ENCODE measurements around the gene TMEM11. TPM values are rescaled to one million over a fixed set of nuclear protein-coding genes. Genes with fewer than 3 reads are reported as not detected.
A peak's percentile ranks its signal among the peaks of the same experiment; 100 is the strongest.

Gene TMEM11
- total RNA-seq, 1 donor from 2014 or later: 24.2 TPM

DNA sequence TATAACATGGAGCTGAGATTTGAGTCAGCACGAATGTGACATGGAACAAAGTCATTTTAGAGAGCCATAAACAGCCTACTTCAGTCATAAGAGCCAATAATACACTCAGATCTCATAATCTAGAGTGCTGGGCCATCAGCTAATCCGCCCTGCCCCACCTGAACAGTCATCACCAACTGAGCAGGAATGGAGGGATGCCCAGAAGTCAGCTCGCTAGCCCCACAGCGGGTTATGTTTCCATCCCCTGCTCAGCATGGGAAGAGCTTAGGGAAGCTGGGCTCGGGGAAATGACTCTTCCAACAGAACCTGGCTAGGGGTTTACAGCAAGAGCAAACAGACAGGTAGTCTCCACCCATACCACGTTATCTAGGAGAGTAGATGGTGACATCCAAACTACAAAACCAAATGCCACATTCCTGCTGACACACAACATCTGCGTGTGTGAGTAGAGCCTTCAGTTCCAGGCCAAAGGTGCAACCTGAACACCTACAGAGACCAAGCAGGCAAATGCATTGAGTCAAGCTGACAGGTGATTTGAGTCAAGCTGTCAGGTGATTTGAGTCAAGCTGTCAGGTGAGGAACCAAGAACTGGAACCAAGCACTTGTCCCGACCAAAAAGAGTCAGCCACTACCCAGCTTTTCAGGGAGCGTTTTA is 2.0 kb downstream of the TMEM11 start:
- H3K27me3 ChIP-seq: no peaks in the 10 kb centered on the region
- no peaks in the 10 kb centered on the region for H3K9me3 ChIP-seq
- peaks cover 34% of the 10 kb centered on the region for H3K36me3 ChIP-seq
- ATAC-seq (no peak), DNase-seq (no peak)
- no peak overlapping the region for H3K27ac ChIP-seq
- H3K4me3 ChIP-seq: no peak overlapping the region
- intact Hi-C loops (cut with DNase I): no loop called here
- TF ChIP-seq, protein P1, sequence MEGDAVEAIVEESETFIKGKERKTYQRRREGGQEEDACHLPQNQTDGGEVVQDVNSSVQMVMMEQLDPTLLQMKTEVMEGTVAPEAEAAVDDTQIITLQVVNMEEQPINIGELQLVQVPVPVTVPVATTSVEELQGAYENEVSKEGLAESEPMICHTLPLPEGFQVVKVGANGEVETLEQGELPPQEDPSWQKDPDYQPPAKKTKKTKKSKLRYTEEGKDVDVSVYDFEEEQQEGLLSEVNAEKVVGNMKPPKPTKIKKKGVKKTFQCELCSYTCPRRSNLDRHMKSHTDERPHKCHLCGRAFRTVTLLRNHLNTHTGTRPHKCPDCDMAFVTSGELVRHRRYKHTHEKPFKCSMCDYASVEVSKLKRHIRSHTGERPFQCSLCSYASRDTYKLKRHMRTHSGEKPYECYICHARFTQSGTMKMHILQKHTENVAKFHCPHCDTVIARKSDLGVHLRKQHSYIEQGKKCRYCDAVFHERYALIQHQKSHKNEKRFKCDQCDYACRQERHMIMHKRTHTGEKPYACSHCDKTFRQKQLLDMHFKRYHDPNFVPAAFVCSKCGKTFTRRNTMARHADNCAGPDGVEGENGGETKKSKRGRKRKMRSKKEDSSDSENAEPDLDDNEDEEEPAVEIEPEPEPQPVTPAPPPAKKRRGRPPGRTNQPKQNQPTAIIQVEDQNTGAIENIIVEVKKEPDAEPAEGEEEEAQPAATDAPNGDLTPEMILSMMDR (IDR thresholded peaks at IDR 0.05): no peak
- peaks cover 48% of the 10 kb centered on the region for H3K4me1 ChIP-seq

DNA sequence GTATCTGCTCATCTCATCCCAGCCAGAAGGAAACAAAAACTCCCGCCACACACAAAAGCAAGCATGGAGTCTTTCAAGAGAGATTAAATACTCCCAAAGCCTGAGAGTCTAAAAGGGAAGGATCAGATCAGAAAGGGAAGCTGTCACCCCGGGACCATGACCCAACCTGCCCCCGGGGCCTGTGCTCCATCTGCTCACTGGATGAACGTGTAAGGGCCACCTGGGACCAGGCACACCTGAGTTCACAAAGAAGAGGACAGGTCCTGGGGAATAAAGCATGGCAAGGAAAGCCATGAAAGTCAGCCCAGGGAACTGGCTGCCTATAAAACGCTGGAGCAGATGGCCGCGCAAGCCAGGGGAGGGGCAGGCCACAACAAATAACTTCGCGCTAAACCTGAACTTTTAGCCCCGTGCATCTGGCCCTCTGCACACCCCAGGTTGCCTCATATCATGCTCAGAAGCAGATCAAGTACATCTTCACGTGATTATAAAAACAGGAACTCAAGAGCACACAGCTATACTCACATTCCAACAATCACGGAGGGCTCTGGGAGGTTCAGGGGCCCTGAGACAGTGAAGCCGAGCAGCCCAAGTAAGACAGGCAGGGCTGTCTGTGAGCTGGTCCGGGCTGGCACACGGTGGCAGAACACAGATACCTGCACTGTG is 3.4 kb downstream of the TMEM11 start:
- H3K9me3 ChIP-seq: no peaks in the 10 kb centered on the region
- no peaks in the 10 kb centered on the region for H3K27me3 ChIP-seq
- TF ChIP-seq, protein P1 (IDR thresholded peaks at IDR 0.05): no peak
- DNase-seq (no peak), ATAC-seq (no peak)
- peaks cover 38% of the 10 kb centered on the region for H3K36me3 ChIP-seq
- H3K4me3 ChIP-seq: no peak overlapping the region
- intact Hi-C loops (cut with DNase I): no loop called here
- no peak overlapping the region for H3K27ac ChIP-seq
- H3K4me1 ChIP-seq: peaks cover 44% of the 10 kb centered on the region

DNA sequence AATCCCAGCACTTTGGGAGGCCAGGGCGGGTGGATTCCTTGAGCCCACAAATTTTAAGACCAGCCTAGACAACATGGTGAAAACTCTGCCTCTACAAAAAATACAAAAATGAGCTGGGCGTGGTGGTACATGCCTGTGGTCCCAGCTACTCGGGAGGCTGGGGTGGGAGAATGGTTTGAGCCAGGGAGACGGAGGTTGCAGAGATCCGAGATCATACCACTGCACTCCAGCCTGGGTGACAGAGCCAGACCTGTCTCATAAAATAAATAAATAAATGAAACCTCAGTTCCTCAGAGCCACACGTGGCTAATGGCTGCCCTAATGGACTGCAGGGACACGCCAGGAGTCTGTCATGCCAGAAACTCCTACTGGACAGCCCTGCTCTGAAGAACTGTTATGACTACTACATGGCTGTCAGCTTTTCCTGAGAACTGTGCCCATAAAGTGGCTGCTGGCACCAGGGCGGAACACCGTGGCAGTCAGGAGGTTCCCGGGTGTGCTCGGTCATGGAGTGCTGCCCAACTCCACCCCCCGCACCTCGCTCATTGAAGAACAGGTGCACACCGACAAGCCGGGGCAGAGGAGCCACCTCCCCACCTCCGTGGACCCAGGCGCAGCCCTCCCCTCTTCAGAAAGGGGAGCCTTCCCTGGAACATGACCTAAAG is 4.3 kb downstream of the TMEM11 start:
- ATAC-seq (peak; percentile 38), DNase-seq (peak; percentile 90)
- Histone ChIP-seq H3K4me3 (no peak overlapping the region), H3K36me3 (peaks cover 38% of the 10 kb centered on the region), H3K27ac (no peak overlapping the region), H3K4me1 (peaks cover 36% of the 10 kb centered on the region), H3K9me3 (no peaks in the 10 kb centered on the region), H3K27me3 (no peaks in the 10 kb centered on the region)
- intact Hi-C loops (cut with DNase I): no loop called here
- TF ChIP-seq, protein P1 (IDR thresholded peaks at IDR 0.05): no peak

DNA sequence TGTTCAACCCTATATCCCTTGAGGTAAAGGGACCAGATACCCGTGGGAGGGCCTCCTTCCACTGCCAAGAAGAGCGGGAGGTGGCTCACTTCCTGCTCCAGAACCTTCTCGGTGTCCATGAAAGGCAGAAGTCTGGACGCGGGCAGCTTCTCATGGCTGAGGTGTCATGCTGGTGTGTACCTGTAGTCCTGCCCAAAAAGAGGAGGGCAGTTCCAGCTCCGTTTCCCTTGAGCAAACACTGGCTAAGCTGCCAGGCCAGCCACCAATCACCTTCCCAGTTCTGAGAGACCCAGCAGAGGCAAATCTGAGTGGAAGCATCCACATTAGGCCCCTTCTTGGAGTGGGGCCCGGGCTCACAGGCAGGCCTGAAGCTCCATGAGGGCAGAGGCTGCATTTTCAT is 5.6 kb downstream of the TMEM11 start:
- TF ChIP-seq, protein P1 (IDR thresholded peaks at IDR 0.05): no peak
- intact Hi-C loops (cut with DNase I): no loop called here
- no peak overlapping the region for H3K4me3 ChIP-seq
- no peak overlapping the region for H3K27ac ChIP-seq
- ATAC-seq (no peak), DNase-seq (no peak)
- peaks cover 38% of the 10 kb centered on the region for H3K36me3 ChIP-seq
- no peaks in the 10 kb centered on the region for H3K9me3 ChIP-seq
- H3K4me1 ChIP-seq: peaks cover 36% of the 10 kb centered on the region
- no peaks in the 10 kb centered on the region for H3K27me3 ChIP-seq

DNA sequence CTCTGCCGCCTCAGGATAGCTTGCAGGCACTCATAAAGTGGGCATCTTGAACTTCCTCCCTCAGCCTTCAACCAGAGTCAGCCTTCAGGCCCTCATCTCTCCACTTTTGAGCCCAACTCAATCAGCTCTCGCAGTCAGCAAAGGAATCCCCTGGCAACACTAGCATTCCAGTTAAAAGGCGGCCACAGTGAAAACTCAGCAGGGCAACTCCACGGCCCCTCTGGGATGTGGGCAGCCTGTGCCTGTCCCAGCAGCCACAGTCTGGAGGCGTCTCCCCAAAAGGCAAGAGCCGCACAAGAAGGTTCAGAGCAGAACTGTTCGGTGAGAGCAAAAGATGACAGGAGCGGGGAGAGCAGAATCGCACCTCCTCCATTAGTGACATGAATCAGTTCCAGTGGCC is 9.0 kb downstream of the TMEM11 start:
- ATAC-seq: no peak
- Histone ChIP-seq H3K4me3 (no peak overlapping the region), H3K27ac (no peak overlapping the region), H3K36me3 (peaks cover 28% of the 10 kb centered on the region), H3K4me1 (peaks cover 17% of the 10 kb centered on the region), H3K27me3 (no peaks in the 10 kb centered on the region), H3K9me3 (no peaks in the 10 kb centered on the region)
- no peak for DNase-seq
- TF ChIP-seq, protein P1 (IDR thresholded peaks at IDR 0.05): no peak
- intact Hi-C loops (cut with DNase I): no loop called here
